ENCODE data around the gene XPNPEP2.

XPNPEP2 gene

GRCh38 chrX:129779747-129780146 is 41.0 kb downstream of the XPNPEP2 start, which contains the start of gene SASH3:
Gene SASH3, plus strand, starts transcription at chrX:129779949. Its CDS starts 149 bp downstream, at chrX:129780098.
- DNase-seq (ENCODE audit: low read depth in 2 of 2) = peak in 1 of 2 donors; percentile 50

- no peak for DNase-seq (ENCODE audit: low read depth in 2 of 2)
Measured at GRCh38 chrX:129780441-129781105, 41.8 kb downstream of the XPNPEP2 start.

GRCh38 chrX:129781134-129781672 is 42.4 kb downstream of the XPNPEP2 start:
- peak; percentile 76 to 81 for DNase-seq (ENCODE audit: low read depth in 2 of 2)

- no peak for DNase-seq (ENCODE audit: low read depth in 2 of 2)
Measured at GRCh38 chrX:129781680-129782495, 43.1 kb downstream of the XPNPEP2 start.

- DNase-seq (ENCODE audit: low read depth in 2 of 2) = no peak
Measured at GRCh38 chrX:129782706-129783105, 43.9 kb downstream of the XPNPEP2 start.

- DNase-seq (ENCODE audit: low read depth in 2 of 2) = no peak
Measured at GRCh38 chrX:129783291-129783713, 44.5 kb downstream of the XPNPEP2 start.

GRCh38 chrX:129784371-129784770 is 45.6 kb downstream of the XPNPEP2 start:
- DNase-seq (ENCODE audit: low read depth in 2 of 2) = no peak

GRCh38 chrX:129785160-129785947 is 46.6 kb downstream of the XPNPEP2 start:
- no peak for DNase-seq (ENCODE audit: low read depth in 2 of 2)

GRCh38 chrX:129786210-129786651 is 47.5 kb downstream of the XPNPEP2 start:
- no peak for DNase-seq (ENCODE audit: low read depth in 2 of 2)

GRCh38 chrX:129787336-129788055 is 48.7 kb downstream of the XPNPEP2 start:
- no peak for DNase-seq (ENCODE audit: low read depth in 2 of 2)

GRCh38 chrX:129788527-129788926 is 49.7 kb downstream of the XPNPEP2 start:
- no peak for DNase-seq (ENCODE audit: low read depth in 2 of 2)

GRCh38 chrX:129790146-129790545 is 51.4 kb downstream of the XPNPEP2 start:
- no peak for DNase-seq (ENCODE audit: low read depth in 2 of 2)

- DNase-seq (ENCODE audit: low read depth in 2 of 2) = no peak
Measured at GRCh38 chrX:129790808-129791207, 52.0 kb downstream of the XPNPEP2 start.

- no peak for DNase-seq (ENCODE audit: low read depth in 2 of 2)
Measured at GRCh38 chrX:129791336-129791735, 52.6 kb downstream of the XPNPEP2 start.

GRCh38 chrX:129791961-129792570 is 53.3 kb downstream of the XPNPEP2 start:
- no peak for DNase-seq (ENCODE audit: low read depth in 2 of 2)

- DNase-seq (ENCODE audit: low read depth in 2 of 2) = no peak
Measured at GRCh38 chrX:129792586-129793291, 54.0 kb downstream of the XPNPEP2 start.

- no peak for DNase-seq (ENCODE audit: low read depth in 2 of 2)
Measured at GRCh38 chrX:129793604-129794191, 54.9 kb downstream of the XPNPEP2 start.

- DNase-seq (ENCODE audit: low read depth in 2 of 2) = no peak
Measured at GRCh38 chrX:129795584-129795983, 56.8 kb downstream of the XPNPEP2 start.

- no peak for DNase-seq (ENCODE audit: low read depth in 2 of 2)
Measured at GRCh38 chrX:129797251-129797906, 58.6 kb downstream of the XPNPEP2 start.

All from stimulated activated CD8-positive, alpha-beta memory T cell treated with anti-CD3 and anti-CD28 coated beads, Interleukin-15, amount 100 ng/mL, for 48 hours (primary cell).